Measurements from ENCODE around the gene SLC25A13.

DNA sequence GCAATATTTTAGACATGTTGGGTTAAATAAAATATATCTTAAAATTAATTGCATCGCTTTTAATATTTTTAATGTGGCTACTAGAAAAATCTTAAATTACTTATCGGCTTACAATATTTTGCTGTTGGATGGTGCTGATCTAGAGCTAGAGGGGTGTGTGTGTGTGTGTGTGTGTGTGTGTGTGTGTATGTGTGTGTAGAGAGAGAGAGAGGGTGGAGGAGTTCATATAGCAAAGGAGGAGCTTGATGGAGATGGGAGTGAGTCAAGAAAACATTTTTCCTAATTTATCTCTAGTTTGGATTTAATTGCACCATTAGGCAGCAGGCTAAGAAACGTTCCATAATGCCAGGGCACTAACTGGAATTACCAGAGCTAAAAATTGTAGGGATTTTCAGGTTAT is 10.4 kb upstream of the SLC25A13 start:
- TF ChIP-seq, protein P1, sequence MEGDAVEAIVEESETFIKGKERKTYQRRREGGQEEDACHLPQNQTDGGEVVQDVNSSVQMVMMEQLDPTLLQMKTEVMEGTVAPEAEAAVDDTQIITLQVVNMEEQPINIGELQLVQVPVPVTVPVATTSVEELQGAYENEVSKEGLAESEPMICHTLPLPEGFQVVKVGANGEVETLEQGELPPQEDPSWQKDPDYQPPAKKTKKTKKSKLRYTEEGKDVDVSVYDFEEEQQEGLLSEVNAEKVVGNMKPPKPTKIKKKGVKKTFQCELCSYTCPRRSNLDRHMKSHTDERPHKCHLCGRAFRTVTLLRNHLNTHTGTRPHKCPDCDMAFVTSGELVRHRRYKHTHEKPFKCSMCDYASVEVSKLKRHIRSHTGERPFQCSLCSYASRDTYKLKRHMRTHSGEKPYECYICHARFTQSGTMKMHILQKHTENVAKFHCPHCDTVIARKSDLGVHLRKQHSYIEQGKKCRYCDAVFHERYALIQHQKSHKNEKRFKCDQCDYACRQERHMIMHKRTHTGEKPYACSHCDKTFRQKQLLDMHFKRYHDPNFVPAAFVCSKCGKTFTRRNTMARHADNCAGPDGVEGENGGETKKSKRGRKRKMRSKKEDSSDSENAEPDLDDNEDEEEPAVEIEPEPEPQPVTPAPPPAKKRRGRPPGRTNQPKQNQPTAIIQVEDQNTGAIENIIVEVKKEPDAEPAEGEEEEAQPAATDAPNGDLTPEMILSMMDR (conservative IDR thresholded peaks at IDR 0.05 in 1 of 2, IDR thresholded peaks at IDR 0.05 in 1 of 2; ENCODE audit: low read depth in 1 of 2, low read length in 2 of 2), result no peak
- TF ChIP-seq EZH2 (IDR thresholded peaks at IDR 0.05; ENCODE audit: low read length, missing control alignments), result no peak
